ENCODE measurements around the gene FOXO4.

FOXO4 gene

DNA sequence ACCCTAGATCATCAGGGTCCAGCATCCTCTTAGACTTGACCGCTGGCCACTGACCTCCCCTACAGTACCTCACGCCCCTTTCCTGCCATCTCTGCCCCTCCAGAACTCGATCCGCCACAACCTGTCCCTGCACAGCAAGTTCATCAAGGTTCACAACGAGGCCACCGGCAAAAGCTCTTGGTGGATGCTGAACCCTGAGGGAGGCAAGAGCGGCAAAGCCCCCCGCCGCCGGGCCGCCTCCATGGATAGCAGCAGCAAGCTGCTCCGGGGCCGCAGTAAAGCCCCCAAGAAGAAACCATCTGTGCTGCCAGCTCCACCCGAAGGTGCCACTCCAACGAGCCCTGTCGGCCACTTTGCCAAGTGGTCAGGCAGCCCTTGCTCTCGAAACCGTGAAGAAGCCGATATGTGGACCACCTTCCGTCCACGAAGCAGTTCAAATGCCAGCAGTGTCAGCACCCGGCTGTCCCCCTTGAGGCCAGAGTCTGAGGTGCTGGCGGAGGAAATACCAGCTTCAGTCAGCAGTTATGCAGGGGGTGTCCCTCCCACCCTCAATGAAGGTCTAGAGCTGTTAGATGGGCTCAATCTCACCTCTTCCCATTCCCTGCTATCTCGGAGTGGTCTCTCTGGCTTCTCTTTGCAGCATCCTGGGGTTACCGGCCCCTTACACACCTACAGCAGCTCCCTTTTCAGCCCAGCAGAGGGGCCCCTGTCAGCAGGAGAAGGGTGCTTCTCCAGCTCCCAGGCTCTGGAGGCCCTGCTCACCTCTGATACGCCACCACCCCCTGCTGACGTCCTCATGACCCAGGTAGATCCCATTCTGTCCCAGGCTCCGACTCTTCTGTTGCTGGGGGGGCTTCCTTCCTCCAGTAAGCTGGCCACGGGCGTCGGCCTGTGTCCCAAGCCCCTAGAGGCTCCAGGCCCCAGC, 5.2 kb downstream of the FOXO4 start:
- no peak overlapping the region for H3K4me2 ChIP-seq (ENCODE audit: low read length)
- no peaks in the 10 kb centered on the region for H3K36me3 ChIP-seq (ENCODE audit: insufficient read depth, low read length)
- H3K9ac ChIP-seq (ENCODE audit: low read depth, low read length) = no peak overlapping the region
- H3K9me3 ChIP-seq (replicated peaks; ENCODE audit: low read length) = no peaks in the 10 kb centered on the region
- H3K4me1 ChIP-seq (ENCODE audit: control insufficient read depth, insufficient read depth, low read length) = peaks cover 7% of the 10 kb centered on the region
- H3K27me3 ChIP-seq (ENCODE audit: control insufficient read depth, insufficient read depth, low read length) = peaks cover 3% of the 10 kb centered on the region
- no peak overlapping the region for H3K4me3 ChIP-seq (ENCODE audit: low read length)

DNA sequence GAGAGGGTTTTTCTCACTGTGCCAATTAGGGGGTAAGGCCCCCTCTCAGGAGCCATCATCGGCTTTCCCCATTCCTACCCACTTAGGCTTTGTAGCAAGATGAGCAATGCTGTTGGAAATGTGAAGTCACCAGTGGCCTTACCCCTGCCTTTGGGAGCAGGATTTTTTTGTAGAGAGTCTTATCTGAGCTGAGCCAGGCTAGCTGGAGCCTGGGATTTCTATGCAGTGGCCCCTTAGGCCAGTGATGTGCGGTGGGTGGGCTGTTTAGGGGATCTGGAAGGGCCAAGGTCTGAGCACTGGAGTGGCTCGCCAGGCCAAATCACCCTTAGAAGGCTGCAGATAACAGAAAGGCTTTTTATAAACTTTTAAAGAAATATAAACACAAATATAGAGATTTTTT, 6.6 kb downstream of the FOXO4 start:
- Histone ChIP-seq H3K4me1 (ENCODE audit: control insufficient read depth, insufficient read depth, low read length) (peaks cover 7% of the 10 kb centered on the region), H3K4me2 (ENCODE audit: low read length) (no peak overlapping the region), H3K4me3 (ENCODE audit: low read length) (no peak overlapping the region), H3K9me3 (replicated peaks; ENCODE audit: low read length) (no peaks in the 10 kb centered on the region), H3K9ac (ENCODE audit: low read depth, low read length) (no peak overlapping the region), H3K27me3 (ENCODE audit: control insufficient read depth, insufficient read depth, low read length) (peaks cover 3% of the 10 kb centered on the region), H3K36me3 (ENCODE audit: insufficient read depth, low read length) (no peaks in the 10 kb centered on the region)

DNA sequence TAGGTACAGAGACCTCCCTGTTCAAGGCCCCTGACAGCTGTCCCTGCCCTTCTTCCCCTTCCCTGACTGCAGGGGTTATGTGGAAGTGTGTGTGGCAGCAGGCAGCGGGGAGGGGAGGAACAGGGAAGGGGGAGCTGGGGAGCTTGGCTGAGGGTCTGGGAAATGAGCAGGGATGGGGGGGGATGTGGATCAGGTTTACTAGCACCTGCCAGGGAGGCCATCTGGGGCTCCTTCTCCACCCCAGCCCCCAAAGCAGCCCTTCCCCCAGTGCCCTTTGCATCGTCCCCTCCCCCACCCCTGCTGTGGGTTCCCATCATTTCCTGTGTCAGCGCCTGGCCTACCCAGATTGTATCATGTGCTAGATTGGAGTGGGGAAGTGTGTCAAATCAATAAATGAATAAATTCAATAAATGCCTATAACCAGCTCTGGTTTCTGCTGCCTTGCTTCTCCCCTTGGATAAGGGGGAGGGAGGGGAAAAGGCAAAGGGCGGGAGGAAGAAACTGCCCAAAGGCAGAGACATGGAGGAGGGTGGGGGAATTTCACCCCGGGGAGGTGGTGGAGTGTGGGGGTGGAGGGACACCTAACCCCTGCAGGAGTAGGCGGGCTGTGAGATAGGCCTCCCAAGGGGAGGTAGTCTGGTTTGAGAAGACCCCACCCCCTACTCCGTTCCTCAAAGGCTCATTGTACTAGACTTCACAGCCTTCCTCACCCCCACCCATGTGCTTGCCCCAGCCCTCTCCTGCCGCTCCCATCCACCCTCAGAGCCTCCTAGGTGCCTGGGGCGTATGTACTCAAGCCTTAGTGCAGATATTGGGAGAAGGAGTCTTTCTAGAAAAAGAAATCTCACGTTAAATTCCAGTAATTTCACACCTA, 7.7 kb downstream of the FOXO4 start:
- H3K4me2 ChIP-seq (ENCODE audit: low read length) = no peak overlapping the region
- peaks cover 7% of the 10 kb centered on the region for H3K4me1 ChIP-seq (ENCODE audit: control insufficient read depth, insufficient read depth, low read length)
- H3K9ac ChIP-seq (ENCODE audit: low read depth, low read length) = no peak overlapping the region
- H3K36me3 ChIP-seq (ENCODE audit: insufficient read depth, low read length) = no peaks in the 10 kb centered on the region
- H3K27me3 ChIP-seq (ENCODE audit: control insufficient read depth, insufficient read depth, low read length) = peaks cover 4% of the 10 kb centered on the region
- H3K9me3 ChIP-seq (replicated peaks; ENCODE audit: low read length) = no peaks in the 10 kb centered on the region
- no peak overlapping the region for H3K4me3 ChIP-seq (ENCODE audit: low read length)

- Histone ChIP-seq H3K9me3 (replicated peaks; ENCODE audit: low read length) (no peaks in the 10 kb centered on the region), H3K27me3 (ENCODE audit: control insufficient read depth, insufficient read depth, low read length) (peaks cover 17% of the 10 kb centered on the region), H3K9ac (ENCODE audit: low read depth, low read length) (no peak overlapping the region), H3K4me3 (ENCODE audit: low read length) (no peak overlapping the region), H3K4me1 (ENCODE audit: control insufficient read depth, insufficient read depth, low read length) (peaks cover 7% of the 10 kb centered on the region), H3K4me2 (ENCODE audit: low read length) (no peak overlapping the region), H3K36me3 (ENCODE audit: insufficient read depth, low read length) (no peaks in the 10 kb centered on the region)
These were observed 10.0 kb downstream of the FOXO4 start for GRCh38 chrX:71105628-71106027.

- no peaks in the 10 kb centered on the region for H3K9me3 ChIP-seq (replicated peaks; ENCODE audit: low read length)
- no peak within 1 kb of the TSS for H3K4me3 ChIP-seq (ENCODE audit: low read length)
- no peak within 1 kb of the TSS for H3K4me2 ChIP-seq (ENCODE audit: low read length)
These were observed 10.8 kb downstream of the FOXO4 start, which contains the start of gene CXorf65 for GRCh38 chrX:71106427-71106826. Gene CXorf65, minus strand, starts transcription at chrX:71106740. Its CDS starts 184 bp downstream, at chrX:71106556.

GRCh38 chrX:71107245-71107644, 11.6 kb downstream of the FOXO4 start:
- Histone ChIP-seq H3K36me3 (ENCODE audit: insufficient read depth, low read length) (no peaks in the 10 kb centered on the region), H3K9me3 (replicated peaks; ENCODE audit: low read length) (no peaks in the 10 kb centered on the region), H3K27me3 (ENCODE audit: control insufficient read depth, insufficient read depth, low read length) (peaks cover 28% of the 10 kb centered on the region), H3K4me2 (ENCODE audit: low read length) (no peak overlapping the region), H3K9ac (ENCODE audit: low read depth, low read length) (no peak overlapping the region), H3K4me3 (ENCODE audit: low read length) (no peak overlapping the region), H3K4me1 (ENCODE audit: control insufficient read depth, insufficient read depth, low read length) (peaks cover 7% of the 10 kb centered on the region)

More at GRCh38 chrX:71106427-71106826, 10.8 kb downstream of the FOXO4 start, which contains the start of gene CXorf65:
- H3K27me3 ChIP-seq (ENCODE audit: control insufficient read depth, insufficient read depth, low read length) = peaks cover 21% of the 10 kb centered on the region
- H3K36me3 ChIP-seq (ENCODE audit: insufficient read depth, low read length) = no peaks in the 10 kb centered on the region
- peaks cover 7% of the 10 kb centered on the region for H3K4me1 ChIP-seq (ENCODE audit: control insufficient read depth, insufficient read depth, low read length)
- no peak within 1 kb of the TSS for H3K9ac ChIP-seq (ENCODE audit: low read depth, low read length)

- peaks cover 7% of the 10 kb centered on the region for H3K4me1 ChIP-seq (ENCODE audit: control insufficient read depth, insufficient read depth, low read length)
- H3K36me3 ChIP-seq (ENCODE audit: insufficient read depth, low read length) = no peaks in the 10 kb centered on the region
- no peaks in the 10 kb centered on the region for H3K9me3 ChIP-seq (replicated peaks; ENCODE audit: low read length)
- no peak overlapping the region for H3K4me3 ChIP-seq (ENCODE audit: low read length)
- H3K4me2 ChIP-seq (ENCODE audit: low read length) = no peak overlapping the region
- H3K27me3 ChIP-seq (ENCODE audit: control insufficient read depth, insufficient read depth, low read length) = peaks cover 33% of the 10 kb centered on the region
- H3K9ac ChIP-seq (ENCODE audit: low read depth, low read length) = no peak overlapping the region
These were observed 12.2 kb downstream of the FOXO4 start for GRCh38 chrX:71107762-71108360.

GRCh38 chrX:71109051-71109450, 13.4 kb downstream of the FOXO4 start:
- Histone ChIP-seq H3K4me2 (ENCODE audit: low read length) (no peak overlapping the region), H3K9ac (ENCODE audit: low read depth, low read length) (no peak overlapping the region), H3K36me3 (ENCODE audit: insufficient read depth, low read length) (no peaks in the 10 kb centered on the region), H3K27me3 (ENCODE audit: control insufficient read depth, insufficient read depth, low read length) (peaks cover 35% of the 10 kb centered on the region), H3K9me3 (replicated peaks; ENCODE audit: low read length) (no peaks in the 10 kb centered on the region), H3K4me1 (ENCODE audit: control insufficient read depth, insufficient read depth, low read length) (no peaks in the 10 kb centered on the region), H3K4me3 (ENCODE audit: low read length) (no peak overlapping the region)

- no peak within 1 kb of the TSS for H3K4me2 ChIP-seq (ENCODE audit: low read length)
- H3K4me1 ChIP-seq (ENCODE audit: control insufficient read depth, insufficient read depth, low read length) = no peaks in the 10 kb centered on the region
- no peak within 1 kb of the TSS for H3K9ac ChIP-seq (ENCODE audit: low read depth, low read length)
- no peaks in the 10 kb centered on the region for H3K36me3 ChIP-seq (ENCODE audit: insufficient read depth, low read length)
- H3K9me3 ChIP-seq (replicated peaks; ENCODE audit: low read length) = peaks cover 3% of the 10 kb centered on the region
- H3K27me3 ChIP-seq (ENCODE audit: control insufficient read depth, insufficient read depth, low read length) = peaks cover 32% of the 10 kb centered on the region
- no peak within 1 kb of the TSS for H3K4me3 ChIP-seq (ENCODE audit: low read length)
These were observed 15.6 kb downstream of the FOXO4 start, which contains the start of gene IL2RG for GRCh38 chrX:71111141-71111843. Gene IL2RG, minus strand, starts transcription at chrX:71111577. Its CDS starts 38 bp downstream, at chrX:71111539.

DNA sequence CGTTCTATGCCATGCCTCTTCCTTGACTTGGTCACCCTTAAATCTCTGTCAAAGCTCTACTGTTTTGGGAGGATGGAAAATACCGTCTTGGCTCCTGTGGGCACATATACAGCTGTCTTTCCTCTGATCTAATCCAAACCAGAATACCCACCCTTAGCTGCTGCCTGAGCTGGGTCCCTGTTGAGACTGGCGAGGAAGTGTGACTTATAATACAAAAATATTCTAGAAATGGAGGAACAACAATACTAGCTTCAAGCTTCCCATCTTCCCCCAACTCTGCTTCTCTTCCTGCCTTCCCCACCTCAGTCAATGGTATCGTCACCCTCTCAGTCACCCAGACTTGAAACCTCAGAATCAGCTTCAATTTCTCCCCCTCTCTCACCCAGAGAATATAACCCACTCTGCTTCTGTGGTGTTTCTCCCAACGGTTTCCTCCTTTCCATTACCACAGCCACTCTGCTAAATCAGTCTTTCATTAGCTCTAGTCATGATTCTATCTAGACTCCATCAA, 16.3 kb downstream of the FOXO4 start:
- Histone ChIP-seq H3K9me3 (replicated peaks; ENCODE audit: low read length) (peaks cover 3% of the 10 kb centered on the region), H3K4me3 (ENCODE audit: low read length) (no peak overlapping the region), H3K9ac (ENCODE audit: low read depth, low read length) (no peak overlapping the region), H3K4me1 (ENCODE audit: control insufficient read depth, insufficient read depth, low read length) (no peaks in the 10 kb centered on the region), H3K27me3 (ENCODE audit: control insufficient read depth, insufficient read depth, low read length) (peaks cover 32% of the 10 kb centered on the region), H3K4me2 (ENCODE audit: low read length) (no peak overlapping the region), H3K36me3 (ENCODE audit: insufficient read depth, low read length) (no peaks in the 10 kb centered on the region)
